HepG2 (cell line): Measurements from ENCODE around the gene PIM3. TPM values are rescaled to one million over a fixed set of nuclear protein-coding genes. Genes with fewer than 3 reads are reported as not detected.
A peak's percentile ranks its signal among the peaks of the same experiment; 100 is the strongest.

Experiments
- FOXP4 ChIP-seq: sonication (generic); formaldehyde crosslinking; IDR thresholded peaks from 2 replicates; pipeline ENCODE4 v1.4.0; 2020; ENCODE audit warnings: missing genetic modification reagents
- GFI1 ChIP-seq: sonication (generic); formaldehyde crosslinking; IDR thresholded peaks from 2 replicates; pipeline ENCODE4 v1.5.0; 2020; ENCODE audit warnings: missing genetic modification reagents, mild to moderate bottlenecking, borderline replicate concordance
- HNF1A ChIP-seq, 2 experiments: sonication (generic) in 1 of 2; formaldehyde crosslinking in 1 of 2; IDR thresholded peaks; 2 replicates each; pipeline versions ENCODE4 v1.4.0 to v1.6.1; 2016 to 2020; ENCODE audit warnings: borderline replicate concordance in 1 of 2, low read depth in 1 of 2, mild to moderate bottlenecking in 1 of 2, missing genetic modification reagents in 1 of 2
- NFE2L2 ChIP-seq: fragments of 150-350 bp; IDR thresholded peaks from 2 replicates; pipeline ENCODE4 v1.6.1; 2014; ENCODE audit warnings: low read length
- TCF7 ChIP-seq: sonication (generic); IDR thresholded peaks from 2 replicates; pipeline ENCODE4 v1.6.1; 2016; ENCODE audit warnings: antibody characterized with exemption, low read depth
- THAP11 ChIP-seq: IDR thresholded peaks from 2 replicates; pipeline ENCODE4 v1.6.1; 2016; ENCODE audit warnings: missing biosample characterization, missing genetic modification reagents
- UBTF ChIP-seq: sonication (generic); formaldehyde crosslinking; IDR thresholded peaks from 2 replicates; pipeline ENCODE4 v1.4.0; 2020; ENCODE audit warnings: mild to moderate bottlenecking, missing genetic modification reagents
- YY1 ChIP-seq: IDR thresholded peaks from 2 replicates; pipeline ENCODE4 v1.6.1; 2011; ENCODE audit warnings: low read length, low read depth, moderate library complexity, mild to moderate bottlenecking; ENCODE audit not compliant: insufficient read depth, insufficient replicate concordance
- ZBTB38 ChIP-seq: sonication (generic); formaldehyde crosslinking; IDR thresholded peaks from 2 replicates; pipeline ENCODE4 v1.5.1; 2020; ENCODE audit warnings: mild to moderate bottlenecking, missing genetic modification reagents
- ZKSCAN1 ChIP-seq: fragments of 150-350 bp; IDR thresholded peaks from 2 replicates; pipeline ENCODE4 v1.6.1; 2014; ENCODE audit warnings: low read length
- ZNF136 ChIP-seq: sonication (generic); formaldehyde crosslinking; IDR thresholded peaks from 2 replicates; pipeline ENCODE4 v1.8.1; 2022; ENCODE audit warnings: low read depth, mild to moderate bottlenecking, moderate library complexity, missing genetic modification reagents
- ZNF24 ChIP-seq: fragments of 450-650 bp; IDR thresholded peaks from 2 replicates; pipeline ENCODE4 v1.6.1; 2017; ENCODE audit warnings: antibody characterized with exemption, mild to moderate bottlenecking
- ZNF501 ChIP-seq: sonication (generic); formaldehyde crosslinking; IDR thresholded peaks from 2 replicates; pipeline ENCODE4 v1.5.1; 2020; ENCODE audit warnings: mild to moderate bottlenecking, moderate library complexity, missing genetic modification reagents
- ZNF574 ChIP-seq: sonication (generic); formaldehyde crosslinking; IDR thresholded peaks from 2 replicates; pipeline ENCODE4 v1.4.0; 2020; ENCODE audit warnings: missing genetic modification reagents
- ZNF773 ChIP-seq: sonication (generic); formaldehyde crosslinking; IDR thresholded peaks from 2 replicates; pipeline ENCODE4 v1.4.0; 2020; ENCODE audit warnings: missing genetic modification reagents, borderline replicate concordance
- ZNF816 ChIP-seq: sonication (generic); formaldehyde crosslinking; IDR thresholded peaks from 2 replicates; pipeline ENCODE4 v1.8.0; 2022; ENCODE audit warnings: missing genetic modification reagents, mild to moderate bottlenecking, borderline replicate concordance
- polyA plus RNA-seq, 8 experiments: library from polyadenylated mRNA; depleted of rRNA in 3 of 8; stranded (reverse) in 7 of 8; unstranded in 1 of 8; fragments of >200 nt; fragmentation: Illumina TruSeq in 4 of 8; extraction: Trizol in 4 of 8; gene quantifications; 2 replicates each; pipeline versions ENCODE4 v1.2.1 to v1.2.3, GENCODE V29; 2011 to 2016; ENCODE audit warnings: low read depth in 4 of 8, missing spikeins in 1 of 8, mixed read lengths in 1 of 8; ENCODE audit not compliant: insufficient read depth in 1 of 8
- total RNA-seq, 5 experiments: library from RNA; depleted of rRNA; stranded (reverse); fragments of >200 nt; fragmentation: Illumina TruSeq; extraction: Trizol; gene quantifications; 2 replicates each; pipeline ENCODE4 v1.2.3, GENCODE V29; 2016; ENCODE audit warnings: low read depth in 1 of 5

PIM3 gene
- total and polyA plus RNA-seq, 2 of the 13 experiments (the other 11 are each of a cell fraction or from before 2014, with no cell fraction given) = 21.6 to 31.2 TPM

- no peak for TF ChIP-seq FOXP4
- TF ChIP-seq YY1 = peak; percentile 37
- TF ChIP-seq ZNF773 = no peak
- no peak for TF ChIP-seq ZNF136 (CRISPR knock-in tag)
- 0 out of 2 replicates have a peak, but pooled peaks have one; percentile 10 for TF ChIP-seq ZKSCAN1
- TF ChIP-seq GFI1 (CRISPR knock-in tag) = no peak
- no peak for TF ChIP-seq ZNF24
- TF ChIP-seq UBTF (CRISPR knock-in tag) = 0 out of 2 replicates have a peak, but pooled peaks have one; percentile 31
- no peak for TF ChIP-seq TCF7
- 0 out of 2 replicates have a peak, but pooled peaks have one; percentile 34 for TF ChIP-seq ZBTB38 (CRISPR knock-in tag)
- peak; percentile 57; the same call in 1 of the 2 replicates for TF ChIP-seq ZNF574 (CRISPR knock-in tag)
- no peak for TF ChIP-seq NFE2L2
- TF ChIP-seq THAP11 (CRISPR knock-in tag) = 0 out of 2 replicates have a peak, but pooled peaks have one; percentile 15
- TF ChIP-seq ZNF816 (CRISPR knock-in tag) = no peak
- no peak for TF ChIP-seq ZNF501 (CRISPR knock-in tag)
- TF ChIP-seq HNF1A (IDR thresholded peaks at IDR 0.05; ENCODE audit: low read depth) = no peak
- TF ChIP-seq HNF1A (CRISPR knock-in tag; IDR thresholded peaks at IDR 0.05; ENCODE audit: borderline replicate concordance) = no peak
Observed at GRCh38 chr22:49992921-49993648, 32.5 kb downstream of the PIM3 start (continued).
